DOHH2 (cell line): ENCODE data around the gene RBM4B.

ENCODE experiments used
- H3F3A ChIP-seq: fragments of 200-600 bp; sonication (generic), shearing (Covaris generic); 2 replicates; pipeline ENCODE4 v1.6.0; 2016; ENCODE audit warnings: antibody characterized with exemption, mild to moderate bottlenecking; ENCODE audit not compliant: control insufficient read depth, insufficient read depth
- H3K27ac ChIP-seq: fragments of 200-600 bp; sonication (generic); 2 replicates; pipeline ENCODE4 v1.5.1; 2014; ENCODE audit warnings: low read depth, mild to moderate bottlenecking, low read length, moderate library complexity
- H3K27me3 ChIP-seq: fragments of 200-600 bp; sonication (generic); 2 replicates; pipeline ENCODE4 v1.6.1; 2014; ENCODE audit warnings: mild to moderate bottlenecking, low read length, mixed read lengths; ENCODE audit not compliant: control insufficient read depth
- H3K36me3 ChIP-seq: fragments of 200-600 bp; sonication (generic); 2 replicates; pipeline ENCODE4 v1.6.1; 2014; ENCODE audit warnings: mild to moderate bottlenecking, low read length, moderate library complexity, mixed read lengths; ENCODE audit not compliant: control insufficient read depth
- H3K4me1 ChIP-seq: fragments of 200-600 bp; sonication (generic); 2 replicates; pipeline ENCODE4 v1.6.1; 2014; ENCODE audit warnings: mild to moderate bottlenecking, low read length, mixed read lengths; ENCODE audit not compliant: control insufficient read depth
- H3K4me2 ChIP-seq: fragments of 200-600 bp; sonication (generic); 2 replicates; pipeline ENCODE4 v1.6.0; 2014; ENCODE audit warnings: mild to moderate bottlenecking, low read length, moderate library complexity
- H3K4me3 ChIP-seq: fragments of 200-600 bp; sonication (generic); 2 replicates; pipeline ENCODE4 v1.5.1; 2014; ENCODE audit warnings: mild to moderate bottlenecking, low read length, mixed read lengths
- H3K79me2 ChIP-seq: fragments of 200-600 bp; sonication (generic); 2 replicates; pipeline ENCODE4 v1.6.1; 2014; ENCODE audit warnings: mild to moderate bottlenecking, low read length, mixed read lengths; ENCODE audit not compliant: control insufficient read depth
- H3K9me2 ChIP-seq: fragments of 200-600 bp; sonication (generic); replicated peaks from 2 replicates; pipeline ENCODE4 v1.6.1; 2014; ENCODE audit warnings: mild to moderate bottlenecking, low read length, mixed read lengths; ENCODE audit not compliant: control insufficient read depth
- H3K9me3 ChIP-seq: fragments of 200-600 bp; sonication (generic); 2 replicates; pipeline ENCODE4 v1.6.1; 2014; ENCODE audit warnings: antibody characterized with exemption, low read length, mixed read lengths; ENCODE audit not compliant: control insufficient read depth, insufficient read depth
- H4K20me1 ChIP-seq: fragments of 200-600 bp; sonication (generic); 2 replicates; pipeline ENCODE4 v1.6.0; 2014; ENCODE audit warnings: low read depth, mild to moderate bottlenecking, antibody characterized with exemption, low read length, moderate library complexity; ENCODE audit not compliant: control insufficient read depth, insufficient read depth
- EZH2phosphoT487 ChIP-seq: fragments of 200-600 bp; sonication (generic); IDR thresholded peaks from 2 replicates; pipeline ENCODE4 v1.6.1; 2017; ENCODE audit warnings: borderline replicate concordance, mild to moderate bottlenecking, antibody characterized with exemption, low read length, moderate library complexity, mixed read lengths
- TF ChIP-seq, protein P1 (sequence below): fragments of 200-600 bp; sonication (generic); IDR thresholded peaks from one replicate; pipeline ENCODE4 v1.5.1; 2014; ENCODE audit warnings: antibody characterized with exemption, mild to moderate bottlenecking, low read depth, low read length; ENCODE audit not compliant: poor library complexity, severe bottlenecking

RBM4B gene

DNA sequence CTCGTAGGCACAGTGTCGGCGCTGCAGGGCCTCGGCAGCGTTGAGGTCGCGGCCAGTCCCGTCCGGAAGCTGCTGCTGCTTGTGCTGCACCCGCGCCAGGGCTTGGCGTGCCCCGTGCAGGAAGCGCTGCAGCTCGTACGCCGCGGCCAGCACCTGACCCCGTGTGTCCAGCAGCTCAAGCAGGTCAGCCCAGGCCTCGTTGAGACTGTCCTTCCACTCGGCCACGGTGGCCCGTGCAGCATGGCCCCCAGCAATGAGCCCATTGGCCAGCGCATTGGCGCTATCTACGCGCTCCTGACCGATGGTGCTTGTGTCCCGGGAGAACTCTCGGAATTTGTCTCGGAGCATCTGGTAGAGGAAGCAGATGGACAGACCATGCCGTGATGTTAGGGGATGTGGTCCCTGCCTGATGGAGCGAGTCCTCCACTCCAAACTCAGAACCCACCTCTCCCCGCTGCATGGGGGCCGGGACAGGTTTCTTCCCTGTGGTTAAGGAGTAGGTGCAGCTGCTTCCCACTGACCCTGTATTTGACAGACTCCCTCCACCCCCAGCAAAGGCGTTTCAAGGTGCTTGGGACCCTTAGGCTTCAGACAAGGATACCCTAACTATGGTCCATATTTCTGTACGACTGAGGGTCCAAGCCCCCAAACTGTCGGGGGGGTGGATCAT lies 13.8 kb upstream of the RBM4B start:
- Histone ChIP-seq H3K9me2 (no peaks in the 10 kb centered on the region), H3K27ac (no peak overlapping the region), H3K79me2 (no peaks in the 10 kb centered on the region), H3K4me2 (no peak overlapping the region), H3K4me1 (peaks cover 4% of the 10 kb centered on the region; the same call in 1 of the 2 replicates), H4K20me1 (no peaks in the 10 kb centered on the region), H3K27me3 (no peaks in the 10 kb centered on the region), H3F3A (no peaks in the 10 kb centered on the region), H3K9me3 (no peaks in the 10 kb centered on the region), H3K4me3 (no peak overlapping the region), H3K36me3 (peaks cover 75% of the 10 kb centered on the region)
- TF ChIP-seq, protein P1, sequence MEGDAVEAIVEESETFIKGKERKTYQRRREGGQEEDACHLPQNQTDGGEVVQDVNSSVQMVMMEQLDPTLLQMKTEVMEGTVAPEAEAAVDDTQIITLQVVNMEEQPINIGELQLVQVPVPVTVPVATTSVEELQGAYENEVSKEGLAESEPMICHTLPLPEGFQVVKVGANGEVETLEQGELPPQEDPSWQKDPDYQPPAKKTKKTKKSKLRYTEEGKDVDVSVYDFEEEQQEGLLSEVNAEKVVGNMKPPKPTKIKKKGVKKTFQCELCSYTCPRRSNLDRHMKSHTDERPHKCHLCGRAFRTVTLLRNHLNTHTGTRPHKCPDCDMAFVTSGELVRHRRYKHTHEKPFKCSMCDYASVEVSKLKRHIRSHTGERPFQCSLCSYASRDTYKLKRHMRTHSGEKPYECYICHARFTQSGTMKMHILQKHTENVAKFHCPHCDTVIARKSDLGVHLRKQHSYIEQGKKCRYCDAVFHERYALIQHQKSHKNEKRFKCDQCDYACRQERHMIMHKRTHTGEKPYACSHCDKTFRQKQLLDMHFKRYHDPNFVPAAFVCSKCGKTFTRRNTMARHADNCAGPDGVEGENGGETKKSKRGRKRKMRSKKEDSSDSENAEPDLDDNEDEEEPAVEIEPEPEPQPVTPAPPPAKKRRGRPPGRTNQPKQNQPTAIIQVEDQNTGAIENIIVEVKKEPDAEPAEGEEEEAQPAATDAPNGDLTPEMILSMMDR = no peak
- TF ChIP-seq EZH2phosphoT487 = no peak

DNA sequence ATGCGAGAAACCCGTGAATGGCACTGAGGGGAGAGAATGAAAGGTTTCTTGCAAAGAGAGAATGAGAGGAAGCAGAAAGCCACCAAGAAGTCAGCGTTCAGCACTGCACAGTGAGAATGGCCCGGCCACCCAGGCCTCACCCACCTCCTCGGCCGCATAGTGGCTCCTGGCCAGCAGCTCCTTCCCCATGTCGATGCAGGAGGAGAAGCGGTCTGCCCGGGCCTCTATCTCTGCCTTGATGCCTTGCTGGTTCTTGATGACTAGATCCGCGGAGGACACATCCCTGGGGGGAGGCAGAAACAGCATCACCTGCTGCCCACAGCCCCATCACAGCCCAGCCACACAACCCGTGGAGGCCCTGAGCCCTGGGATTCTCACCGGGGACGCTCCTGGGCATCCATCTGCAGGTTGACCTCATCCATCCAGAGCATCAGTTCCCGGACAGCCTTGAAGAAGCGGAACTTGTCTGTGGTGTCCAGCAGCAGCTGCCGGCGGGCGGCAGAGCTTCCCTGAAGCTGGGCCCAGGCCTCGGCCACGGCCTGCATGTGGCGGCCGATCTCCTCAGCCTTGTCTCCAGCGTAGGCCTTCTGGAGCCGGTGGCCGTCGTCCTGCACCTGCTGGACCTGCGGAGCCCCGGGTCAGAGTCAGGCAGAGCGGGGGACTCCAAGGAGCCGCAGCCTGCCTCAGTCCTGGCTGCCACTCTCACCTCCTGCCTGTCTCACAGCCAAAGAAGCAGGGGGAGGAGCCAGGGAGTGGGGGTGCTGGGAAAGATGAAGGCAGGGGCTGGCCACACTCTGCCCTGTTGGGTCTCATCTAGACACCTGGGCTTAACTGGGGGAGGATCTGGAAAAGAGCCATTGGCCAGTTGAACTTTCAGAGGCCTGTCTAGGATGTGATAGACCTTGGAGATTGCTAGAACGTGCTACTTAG lies 12.2 kb upstream of the RBM4B start:
- H3K4me3 ChIP-seq = no peak overlapping the region
- no peaks in the 10 kb centered on the region for H4K20me1 ChIP-seq
- H3K27ac ChIP-seq = no peak overlapping the region
- no peaks in the 10 kb centered on the region for H3K27me3 ChIP-seq
- H3K9me2 ChIP-seq = no peaks in the 10 kb centered on the region
- no peaks in the 10 kb centered on the region for H3K9me3 ChIP-seq
- H3K36me3 ChIP-seq = peaks cover 67% of the 10 kb centered on the region
- no peaks in the 10 kb centered on the region for H3F3A ChIP-seq
- H3K4me2 ChIP-seq = no peak overlapping the region
- TF ChIP-seq, protein P1 = no peak
- TF ChIP-seq EZH2phosphoT487 = no peak
- H3K4me1 ChIP-seq = peaks cover 2% of the 10 kb centered on the region; the same call in 1 of the 2 replicates
- no peaks in the 10 kb centered on the region for H3K79me2 ChIP-seq

DNA sequence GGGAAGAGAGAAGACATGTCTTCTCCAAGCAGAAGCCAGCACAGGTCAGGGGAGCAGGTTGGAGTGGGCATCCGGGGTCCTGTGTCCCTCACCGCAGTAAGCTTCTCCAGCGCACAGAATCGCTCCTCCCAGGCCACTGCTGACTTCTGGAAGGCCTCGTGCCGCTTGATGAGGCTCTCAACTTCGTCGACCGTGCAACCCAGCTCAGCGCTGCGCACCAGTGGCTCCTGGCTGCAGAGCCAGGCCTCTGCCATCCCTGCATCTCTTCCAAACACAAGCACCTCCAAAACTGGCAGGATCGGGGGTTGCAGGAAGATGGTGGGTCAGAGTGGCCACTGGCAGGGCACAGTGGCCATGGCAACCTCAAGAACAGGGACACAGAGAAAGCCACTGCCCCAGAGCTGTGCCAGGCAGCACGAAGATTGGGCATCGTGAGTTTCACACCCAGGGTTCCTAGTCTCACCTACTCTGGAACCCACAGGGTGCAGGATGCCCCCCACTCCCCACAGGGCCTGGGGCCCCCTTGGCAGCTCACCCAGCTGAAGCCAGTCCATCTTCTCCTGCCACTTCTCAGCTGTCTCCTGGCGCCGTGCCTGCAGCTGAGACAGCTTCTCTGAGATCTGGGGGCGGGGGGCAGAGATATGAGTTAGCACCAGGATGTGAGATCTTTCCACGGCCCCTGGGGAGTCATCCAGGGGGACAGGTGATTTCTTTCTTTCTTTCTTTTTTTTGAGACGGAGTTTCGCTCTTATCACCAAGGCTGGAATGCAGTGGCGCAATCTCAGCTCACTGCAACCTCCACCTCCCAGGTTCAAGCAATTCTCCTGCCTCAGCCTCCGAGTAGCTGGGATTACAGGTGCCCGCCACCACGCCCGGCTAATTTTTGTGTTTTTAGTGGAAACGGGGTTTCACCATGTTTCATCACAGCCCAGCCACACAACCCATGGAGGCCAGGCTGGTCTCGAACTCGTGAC lies 11.2 kb upstream of the RBM4B start:
- Histone ChIP-seq H3F3A (no peaks in the 10 kb centered on the region), H3K4me2 (no peak overlapping the region), H3K27me3 (no peaks in the 10 kb centered on the region), H3K4me1 (no peaks in the 10 kb centered on the region), H3K9me2 (no peaks in the 10 kb centered on the region), H3K36me3 (peaks cover 58% of the 10 kb centered on the region), H3K79me2 (no peaks in the 10 kb centered on the region), H3K27ac (no peak overlapping the region), H3K4me3 (no peak overlapping the region), H3K9me3 (no peaks in the 10 kb centered on the region), H4K20me1 (no peaks in the 10 kb centered on the region)
- TF ChIP-seq EZH2phosphoT487 = no peak
- TF ChIP-seq, protein P1 = no peak
